ENCODE results near the gene ERC1. TPM values are rescaled to one million over a fixed set of nuclear protein-coding genes. Genes with fewer than 3 reads are reported as not detected.

Gene ERC1
- total RNA-seq, 1 experiment from 2014 or later, result 12.3 TPM

DNA sequence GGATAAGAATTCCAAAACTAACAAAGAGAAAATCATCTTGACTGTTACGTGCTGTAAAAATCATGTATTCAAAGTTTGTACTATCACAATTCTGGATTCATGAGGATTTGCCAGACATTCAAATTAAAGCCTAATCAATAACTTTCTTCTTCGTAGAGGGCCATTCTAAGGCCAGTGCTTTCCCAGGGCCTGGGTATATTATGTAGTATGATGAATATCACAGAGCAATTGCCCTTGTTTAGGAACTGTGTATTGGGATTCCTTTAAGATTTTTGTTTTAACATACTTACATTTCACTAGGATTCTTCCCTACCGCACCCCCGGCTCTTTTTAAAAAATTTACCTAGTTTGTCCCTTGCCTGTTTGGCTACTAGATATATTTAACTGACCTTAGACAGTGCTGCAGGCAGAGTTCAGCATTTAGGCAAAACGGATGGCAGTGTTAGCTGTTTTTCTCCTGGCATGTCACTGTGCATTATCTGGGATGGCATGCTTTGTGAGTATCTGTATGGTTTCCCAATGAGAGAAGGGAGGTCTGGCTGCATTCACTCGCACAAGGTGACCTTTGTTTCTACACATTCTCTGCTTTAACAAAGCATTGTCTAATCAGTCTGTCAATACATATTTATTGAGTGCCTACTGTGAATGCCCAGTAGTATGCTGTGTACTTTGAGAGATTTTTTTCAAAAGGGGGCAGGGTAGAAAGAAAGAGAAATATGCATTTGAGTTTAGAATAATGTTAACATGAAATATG lies 63.3 kb downstream of the ERC1 start:
- intact Hi-C loops (cut with micrococcal nuclease), result no loop called here
- Histone ChIP-seq H3K4me1 (ENCODE audit: insufficient read depth, low read length) (peaks cover 17% of the 10 kb centered on the region), H3K9ac (ENCODE audit: low read length) (no peak overlapping the region), H3K36me3 (ENCODE audit: low read depth, low read length) (peaks cover 10% of the 10 kb centered on the region; the same call in 1 of the 2 replicates), H3F3A (ENCODE audit: low read length, unreplicated experiment) (no peaks in the 10 kb centered on the region), H3K27ac (ENCODE audit: low read length) (no peak overlapping the region), H2AFZ (ENCODE audit: low read length) (no peak overlapping the region), H3K4me2 (ENCODE audit: low read length) (no peak overlapping the region), H4K20me1 (ENCODE audit: low read length) (no peaks in the 10 kb centered on the region), H3K9me3 (ENCODE audit: low read length) (peaks cover 13% of the 10 kb centered on the region; the same call in 1 of the 2 replicates), H3K4me3 (ENCODE audit: low read length) (no peak overlapping the region), H3K9me2 (replicated peaks; ENCODE audit: low read length) (no peaks in the 10 kb centered on the region), H3K79me2 (ENCODE audit: low read length) (peaks cover 13% of the 10 kb centered on the region), H3K27me3 (ENCODE audit: low read length) (no peaks in the 10 kb centered on the region)
- ChIA-PET POLR2A (ENCODE audit: unreplicated experiment) (no interaction called here), CTCF (no interaction called here)
- TF ChIP-seq EZH2 (IDR thresholded peaks at IDR 0.05; ENCODE audit: low read length, unreplicated experiment), result no peak
- TF ChIP-seq CTCF (conservative IDR thresholded peaks at IDR 0.05; ENCODE audit: low read depth, low read length), result no peak
- no peak for TF ChIP-seq EZH2phosphoT487 (IDR thresholded peaks at IDR 0.05; ENCODE audit: borderline replicate concordance, low read length)
- no peak for DNase-seq
- no TSS peak for BruUV-seq (replicated peaks)
- no peak for ATAC-seq

GRCh38 chr12:1056390-1056789 lies 65.4 kb downstream of the ERC1 start:
- Histone ChIP-seq H3K9ac (ENCODE audit: low read length) (no peak overlapping the region), H4K20me1 (ENCODE audit: low read length) (no peaks in the 10 kb centered on the region), H3K36me3 (ENCODE audit: low read depth, low read length) (peaks cover 15% of the 10 kb centered on the region; the same call in 1 of the 2 replicates), H3K9me2 (replicated peaks; ENCODE audit: low read length) (no peaks in the 10 kb centered on the region), H3F3A (ENCODE audit: low read length, unreplicated experiment) (no peaks in the 10 kb centered on the region), H3K4me1 (ENCODE audit: insufficient read depth, low read length) (no peaks in the 10 kb centered on the region), H3K9me3 (ENCODE audit: low read length) (peaks cover 13% of the 10 kb centered on the region; the same call in 1 of the 2 replicates), H3K4me3 (ENCODE audit: low read length) (no peak overlapping the region), H3K27ac (ENCODE audit: low read length) (no peak overlapping the region), H3K27me3 (ENCODE audit: low read length) (no peaks in the 10 kb centered on the region), H3K4me2 (ENCODE audit: low read length) (no peak overlapping the region), H2AFZ (ENCODE audit: low read length) (no peak overlapping the region), H3K79me2 (ENCODE audit: low read length) (peaks cover 3% of the 10 kb centered on the region; the same call in 1 of the 2 replicates)
- ATAC-seq (no peak), DNase-seq (no peak)
- BruUV-seq (replicated peaks), result no TSS peak
- intact Hi-C loops (cut with micrococcal nuclease), result no loop called here
- ChIA-PET CTCF (no interaction called here), POLR2A (ENCODE audit: unreplicated experiment) (no interaction called here)
- TF ChIP-seq EZH2 (IDR thresholded peaks at IDR 0.05; ENCODE audit: low read length, unreplicated experiment), result no peak

GRCh38 chr12:1058423-1058822 lies 67.4 kb downstream of the ERC1 start:
- no peaks in the 10 kb centered on the region for H3K9me2 ChIP-seq (replicated peaks; ENCODE audit: low read length)
- H3K9ac ChIP-seq (ENCODE audit: low read length), result no peak overlapping the region
- H3K4me1 ChIP-seq (ENCODE audit: insufficient read depth, low read length), result no peaks in the 10 kb centered on the region
- POLR2A ChIA-PET (ENCODE audit: unreplicated experiment), result no interaction called here
- ATAC-seq (no peak), DNase-seq (no peak)
- no peaks in the 10 kb centered on the region for H4K20me1 ChIP-seq (ENCODE audit: low read length)
- TF ChIP-seq CTCF (conservative IDR thresholded peaks at IDR 0.05; ENCODE audit: low read depth, low read length) (no peak), EZH2 (IDR thresholded peaks at IDR 0.05; ENCODE audit: low read length, unreplicated experiment) (no peak), EZH2phosphoT487 (IDR thresholded peaks at IDR 0.05; ENCODE audit: borderline replicate concordance, low read length) (no peak)
- no peaks in the 10 kb centered on the region for H3F3A ChIP-seq (ENCODE audit: low read length, unreplicated experiment)
- H3K4me2 ChIP-seq (ENCODE audit: low read length), result no peak overlapping the region
- intact Hi-C loops (cut with micrococcal nuclease), result no loop called here
- peaks cover 15% of the 10 kb centered on the region; the same call in 1 of the 2 replicates for H3K36me3 ChIP-seq (ENCODE audit: low read depth, low read length)
- H3K4me3 ChIP-seq (ENCODE audit: low read length), result no peak overlapping the region
- BruUV-seq (replicated peaks), result no TSS peak
- H2AFZ ChIP-seq (ENCODE audit: low read length), result no peak overlapping the region
- CTCF ChIA-PET, result no interaction called here
- H3K27ac ChIP-seq (ENCODE audit: low read length), result no peak overlapping the region
- H3K9me3 ChIP-seq (ENCODE audit: low read length), result peaks cover 13% of the 10 kb centered on the region; the same call in 1 of the 2 replicates
- no peaks in the 10 kb centered on the region for H3K27me3 ChIP-seq (ENCODE audit: low read length)
- H3K79me2 ChIP-seq (ENCODE audit: low read length), result peaks cover 3% of the 10 kb centered on the region; the same call in 1 of the 2 replicates
